Bronchial epithelial cell (primary cell): ENCODE measurements around the gene KLF15. TPM values are rescaled to one million over a fixed set of nuclear protein-coding genes. Genes with fewer than 3 reads are reported as not detected.

Source experiments
- DNase-seq: peaks from one replicate; pipeline ENCODE4 v3.0.0-alpha.2; 2010; ENCODE audit warnings: low read depth
- FAIRE-seq: peaks from 2 replicates; lab custom pipeline; 2011; peaks lifted over from hg19 to GRCh38; lab: Jason Lieb, UNC
- H3K27me3 ChIP-seq: 2 replicates; pipeline ENCODE4 v1.5.1; 2011; ENCODE audit warnings: low read length; ENCODE audit not compliant: control insufficient read depth, insufficient read depth
- H3K36me3 ChIP-seq: 2 replicates; pipeline ENCODE4 v1.5.1; 2011; ENCODE audit warnings: low read length; ENCODE audit not compliant: control insufficient read depth, insufficient read depth
- H3K4me3 ChIP-seq: 2 replicates; pipeline ENCODE4 v1.5.1; 2011; ENCODE audit warnings: mild to moderate bottlenecking, low read depth, low read length, control low read depth
- total RNA-seq: library from RNA; depleted of rRNA; stranded (reverse); fragments of >200 nt; gene quantifications from 2 replicates; pipeline ENCODE4 v1.2.1, GENCODE V29; 2014
- TF ChIP-seq, protein P1 (sequence below): IDR thresholded peaks from 2 replicates; pipeline ENCODE4 v1.5.1; 2011; ENCODE audit warnings: mild to moderate bottlenecking, moderate library complexity, low read length, control low read depth, inconsistent platforms; ENCODE audit not compliant: insufficient read depth, severe bottlenecking

KLF15 gene
- total RNA-seq, 1 donor from 2014 or later = 3.4 TPM

DNA sequence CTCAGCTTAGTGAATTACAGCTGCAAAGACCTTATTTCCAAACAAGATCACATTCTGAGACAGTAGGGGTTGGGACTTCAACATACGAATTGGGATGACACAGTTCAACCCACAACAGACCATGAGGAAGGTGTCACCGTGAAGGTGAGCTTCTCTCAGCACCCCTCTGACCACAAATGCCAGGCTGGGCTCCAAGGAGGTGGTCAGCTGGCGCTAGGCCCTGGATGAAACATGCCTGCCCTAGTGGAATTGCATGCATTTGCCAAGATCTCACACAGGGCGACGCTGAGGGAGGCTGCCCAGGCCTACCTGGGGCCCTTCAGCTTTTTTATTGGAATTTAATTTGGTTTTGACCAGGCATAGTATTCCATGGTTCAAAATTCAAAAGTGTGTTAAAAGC, 39.3 kb upstream of the KLF15 start:
- FAIRE-seq (no peak), DNase-seq (no peak)
- TF ChIP-seq, protein P1, sequence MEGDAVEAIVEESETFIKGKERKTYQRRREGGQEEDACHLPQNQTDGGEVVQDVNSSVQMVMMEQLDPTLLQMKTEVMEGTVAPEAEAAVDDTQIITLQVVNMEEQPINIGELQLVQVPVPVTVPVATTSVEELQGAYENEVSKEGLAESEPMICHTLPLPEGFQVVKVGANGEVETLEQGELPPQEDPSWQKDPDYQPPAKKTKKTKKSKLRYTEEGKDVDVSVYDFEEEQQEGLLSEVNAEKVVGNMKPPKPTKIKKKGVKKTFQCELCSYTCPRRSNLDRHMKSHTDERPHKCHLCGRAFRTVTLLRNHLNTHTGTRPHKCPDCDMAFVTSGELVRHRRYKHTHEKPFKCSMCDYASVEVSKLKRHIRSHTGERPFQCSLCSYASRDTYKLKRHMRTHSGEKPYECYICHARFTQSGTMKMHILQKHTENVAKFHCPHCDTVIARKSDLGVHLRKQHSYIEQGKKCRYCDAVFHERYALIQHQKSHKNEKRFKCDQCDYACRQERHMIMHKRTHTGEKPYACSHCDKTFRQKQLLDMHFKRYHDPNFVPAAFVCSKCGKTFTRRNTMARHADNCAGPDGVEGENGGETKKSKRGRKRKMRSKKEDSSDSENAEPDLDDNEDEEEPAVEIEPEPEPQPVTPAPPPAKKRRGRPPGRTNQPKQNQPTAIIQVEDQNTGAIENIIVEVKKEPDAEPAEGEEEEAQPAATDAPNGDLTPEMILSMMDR = no peak

DNA sequence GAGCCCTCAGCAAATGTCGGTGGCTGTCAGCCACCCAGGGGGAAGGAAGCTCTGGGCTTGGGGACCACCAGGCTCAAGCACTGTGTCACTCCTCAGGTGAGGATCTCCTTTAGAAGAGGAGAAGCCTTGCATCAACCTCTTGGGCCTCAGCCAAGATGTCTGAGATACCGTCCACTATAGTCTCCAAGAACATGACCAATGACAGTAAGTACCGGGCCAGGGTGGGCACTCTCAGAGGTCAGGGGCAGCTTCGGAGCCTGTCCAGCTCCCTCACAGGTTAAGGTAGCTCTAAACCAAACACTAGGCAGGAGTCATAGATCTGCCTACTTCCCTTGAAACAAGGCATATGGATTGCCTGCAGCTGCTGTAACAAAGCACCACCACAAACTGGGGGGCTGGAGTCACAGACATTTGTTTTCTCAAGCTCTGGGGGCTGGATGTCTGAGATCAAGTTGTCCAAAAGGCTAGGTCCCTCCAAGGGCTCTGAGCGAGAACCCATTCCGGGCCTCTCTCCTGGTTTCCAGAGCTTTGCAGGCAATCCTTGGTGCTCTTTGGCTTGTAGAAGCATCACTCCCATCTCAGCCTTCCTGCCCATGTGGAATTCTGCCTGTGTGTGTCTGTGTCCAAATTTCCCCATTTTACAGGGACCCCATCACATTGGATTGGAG, 38.8 kb upstream of the KLF15 start:
- TF ChIP-seq, protein P1 = no peak
- FAIRE-seq (no peak), DNase-seq (no peak)
- peaks cover 6% of the 10 kb centered on the region for H3K27me3 ChIP-seq
- no peak overlapping the region for H3K4me3 ChIP-seq
- H3K36me3 ChIP-seq = no peaks in the 10 kb centered on the region

More for the DNA sequence above, 39.3 kb upstream of the KLF15 start:
- Histone ChIP-seq H3K36me3 (no peaks in the 10 kb centered on the region), H3K4me3 (no peak overlapping the region), H3K27me3 (peaks cover 6% of the 10 kb centered on the region)

DNA sequence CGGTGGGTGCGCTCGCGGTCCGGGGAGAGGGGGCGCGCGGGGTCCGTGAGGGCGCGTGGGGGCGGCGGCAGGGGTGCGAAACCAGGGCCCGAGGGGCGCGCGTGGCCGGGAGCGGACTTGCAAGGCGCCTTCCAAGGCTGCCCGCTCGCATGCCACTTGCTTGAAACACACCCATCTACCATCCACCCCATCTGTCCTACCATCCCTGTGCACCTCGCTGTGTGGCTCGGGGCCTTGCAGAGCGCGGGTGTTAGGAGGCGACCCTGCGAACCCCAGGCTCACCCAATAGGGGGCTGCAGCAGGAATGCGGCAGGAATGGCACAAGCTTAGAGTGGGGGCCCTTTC, 37.7 kb upstream of the KLF15 start:
- TF ChIP-seq, protein P1 = no peak
- DNase-seq = no peak
- H3K36me3 ChIP-seq = no peaks in the 10 kb centered on the region
- peaks cover 6% of the 10 kb centered on the region for H3K27me3 ChIP-seq
- FAIRE-seq = no peak
- H3K4me3 ChIP-seq = peak overlapping the region; percentile 3

DNA sequence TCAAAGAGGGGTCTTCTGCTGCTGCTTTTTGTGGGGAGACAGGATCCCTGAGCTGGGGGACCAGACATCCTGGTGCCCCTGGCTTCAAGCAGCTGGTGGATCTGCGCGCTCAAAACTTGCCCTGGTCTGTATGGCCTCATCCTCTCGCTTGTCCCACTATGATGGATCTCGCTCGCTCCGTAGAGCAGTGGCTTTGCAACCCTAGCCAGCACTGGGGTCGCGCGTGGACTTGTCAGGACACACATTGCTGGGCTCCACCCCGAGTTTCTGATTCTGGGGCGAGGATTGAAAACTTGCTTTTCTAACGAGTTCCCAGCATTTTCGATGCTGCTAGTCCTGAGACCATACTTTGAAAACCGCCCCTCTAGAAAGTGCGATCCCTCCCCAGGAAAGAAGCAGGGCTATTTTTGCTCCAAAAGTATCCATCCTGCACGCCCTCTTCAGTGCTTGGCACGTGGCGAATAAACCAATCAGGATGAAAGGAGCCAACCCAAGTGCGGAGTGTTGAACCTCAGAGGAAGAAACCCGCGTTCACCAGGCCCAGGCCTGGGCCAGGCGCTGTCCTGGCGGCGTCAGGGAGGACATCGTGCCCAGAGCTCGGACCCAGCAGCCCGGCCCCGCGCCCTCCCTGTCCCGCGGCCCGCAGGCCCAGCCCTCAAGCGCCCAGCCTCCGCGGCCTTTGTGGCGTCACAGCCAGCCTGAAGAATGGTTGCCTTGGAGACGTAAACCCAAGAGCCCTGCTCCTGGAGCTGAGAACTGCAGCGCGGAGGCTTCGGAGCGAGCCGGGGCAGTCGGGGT, 37.2 kb upstream of the KLF15 start, which contains the start of gene CFAP100:
Gene CFAP100, plus strand, starts transcription at position 731 of the 798 bp plus-strand sequence. CDS start 1,092 bp downstream, outside the sequence.
- TF ChIP-seq, protein P1 = no peak
- peak; percentile 34 for DNase-seq
- FAIRE-seq = no peak

DNA sequence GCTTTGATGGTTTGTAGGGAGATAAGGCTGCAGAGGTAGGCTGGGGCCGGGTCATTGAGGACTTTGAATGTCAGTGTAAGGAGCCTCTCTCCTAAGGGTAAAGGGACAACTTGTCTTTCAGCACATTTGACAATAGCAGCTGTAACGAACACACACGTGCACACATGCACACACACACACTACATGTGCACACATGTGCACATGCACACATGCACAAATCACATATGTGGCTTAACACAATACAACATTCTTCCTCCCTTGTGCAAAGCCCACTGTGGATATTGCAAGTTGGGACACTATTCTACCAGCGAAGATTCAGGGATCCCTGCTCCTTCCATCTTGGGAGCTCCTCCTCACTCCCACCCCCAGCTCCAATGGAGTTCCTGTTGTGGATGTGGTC, 36.4 kb upstream of the KLF15 start:
- no peak overlapping the region for H3K4me3 ChIP-seq
- TF ChIP-seq, protein P1 = no peak
- FAIRE-seq = no peak
- peaks cover 6% of the 10 kb centered on the region for H3K27me3 ChIP-seq
- no peaks in the 10 kb centered on the region for H3K36me3 ChIP-seq
- no peak for DNase-seq

More for the DNA sequence above, 37.2 kb upstream of the KLF15 start, which contains the start of gene CFAP100:
- Histone ChIP-seq H3K36me3 (no peaks in the 10 kb centered on the region), H3K27me3 (peaks cover 6% of the 10 kb centered on the region), H3K4me3 (peak within 1 kb of the TSS; percentile 3)
